ENCODE measurements around the gene SLCO4A1.

SLCO4A1 gene

GRCh38 chr20:62653373-62653772, 11.1 kb downstream of the SLCO4A1 start:
- DNase-seq (ENCODE audit: low spot score) = no peak

GRCh38 chr20:62653951-62654685, 11.8 kb downstream of the SLCO4A1 start:
- DNase-seq (ENCODE audit: low spot score) = no peak

GRCh38 chr20:62655282-62656196, 13.2 kb downstream of the SLCO4A1 start:
- no peak for DNase-seq (ENCODE audit: low spot score)

- no peak for DNase-seq (ENCODE audit: low spot score)
Measured at GRCh38 chr20:62656197-62656918, 14.1 kb downstream of the SLCO4A1 start.

GRCh38 chr20:62656919-62657588, 14.8 kb downstream of the SLCO4A1 start:
- no peak for DNase-seq (ENCODE audit: low spot score)

GRCh38 chr20:62657589-62657942, 15.3 kb downstream of the SLCO4A1 start:
- DNase-seq (ENCODE audit: low spot score) = no peak

- DNase-seq (ENCODE audit: low spot score) = no peak
Measured at GRCh38 chr20:62657956-62658355, 15.7 kb downstream of the SLCO4A1 start.

GRCh38 chr20:62658593-62659178, 16.4 kb downstream of the SLCO4A1 start:
- no peak for DNase-seq (ENCODE audit: low spot score)

GRCh38 chr20:62659488-62660239, 17.4 kb downstream of the SLCO4A1 start:
- no peak for DNase-seq (ENCODE audit: low spot score)

GRCh38 chr20:62660240-62660615, 17.9 kb downstream of the SLCO4A1 start:
- no peak for DNase-seq (ENCODE audit: low spot score)

- DNase-seq (ENCODE audit: low spot score) = no peak
Measured at GRCh38 chr20:62660768-62661167, 18.5 kb downstream of the SLCO4A1 start.

GRCh38 chr20:62661647-62662046, 19.3 kb downstream of the SLCO4A1 start:
- no peak for DNase-seq (ENCODE audit: low spot score)

- no peak for DNase-seq (ENCODE audit: low spot score)
Measured at GRCh38 chr20:62662422-62662821, 20.1 kb downstream of the SLCO4A1 start.

GRCh38 chr20:62663145-62664018, 21.1 kb downstream of the SLCO4A1 start:
- no peak for DNase-seq (ENCODE audit: low spot score)

- no peak for DNase-seq (ENCODE audit: low spot score)
Measured at GRCh38 chr20:62664019-62664971, 22.0 kb downstream of the SLCO4A1 start.

GRCh38 chr20:62665153-62665754, 23.0 kb downstream of the SLCO4A1 start:
- no peak for DNase-seq (ENCODE audit: low spot score)

GRCh38 chr20:62665826-62666735, 23.8 kb downstream of the SLCO4A1 start:
- DNase-seq (ENCODE audit: low spot score) = no peak
